Coronary artery (tissue), 2 donors: ENCODE data around the gene CCDC187.
"Not testable (repeated sequence)": the region's sequence is repeated elsewhere in the genome, so short reads cannot be mapped to it uniquely, and the experiment has no call there.

Experiments used
- DNase-seq: peaks from one replicate; pipeline ENCODE4 v3.0.0-alpha.2; 2017; ENCODE audit warnings: low spot score
- H3K27ac ChIP-seq, 2 donors: fragments of 200-600 bp; sonication (generic); one replicate each; pipeline ENCODE4 v1.5.1; 2016 to 2019
- H3K4me3 ChIP-seq: fragments of 200-600 bp; sonication (generic); 2 replicates; pipeline ENCODE4 v1.5.1; 2016; ENCODE audit warnings: mild to moderate bottlenecking, moderate library complexity
- TF ChIP-seq, protein P1 (sequence below): fragments of 200-600 bp; sonication (generic); IDR thresholded peaks from one replicate; pipeline ENCODE4 v1.5.1; 2019; ENCODE audit warnings: antibody characterized with exemption

Gene CCDC187

DNA sequence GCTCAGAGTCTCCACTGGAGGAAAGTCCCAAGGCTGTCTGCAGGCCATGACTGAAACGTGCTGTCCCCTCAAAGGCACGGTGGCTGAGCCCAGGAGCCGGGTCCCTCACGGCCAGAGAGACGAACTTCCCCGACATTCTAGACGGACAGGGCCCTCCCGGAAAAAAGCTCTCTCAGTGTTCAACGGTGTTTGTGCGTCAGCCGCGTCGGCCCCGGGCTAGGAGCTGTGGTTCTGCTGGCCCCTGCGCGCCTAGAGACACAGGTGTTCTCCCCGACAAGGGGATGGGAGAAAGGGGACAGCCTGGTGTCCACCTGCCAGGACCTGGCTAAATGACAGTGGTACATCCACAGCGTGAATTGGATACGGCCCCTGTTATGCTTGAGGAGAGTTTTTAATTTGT, 17.7 kb upstream of the CCDC187 start:
- no peak for DNase-seq

DNA sequence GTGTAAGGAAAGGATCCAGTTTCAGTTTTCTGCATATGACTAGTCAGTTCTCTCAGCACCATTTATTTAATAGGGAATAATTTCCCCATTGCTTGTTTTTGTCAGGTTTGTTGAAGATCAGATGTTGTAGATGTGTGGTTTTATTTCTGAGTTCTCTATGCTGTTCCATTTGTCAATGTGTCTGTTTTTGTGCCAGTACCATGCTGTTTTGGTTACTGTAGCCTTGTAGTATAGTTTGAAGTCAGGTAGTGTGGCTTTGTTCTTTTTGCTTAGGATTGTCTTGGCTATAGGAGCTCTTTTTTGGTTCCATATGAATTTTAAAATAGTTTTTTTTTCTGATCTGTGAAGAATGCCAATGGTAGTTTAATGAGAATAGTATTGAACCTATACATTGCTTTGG, 17.1 kb upstream of the CCDC187 start:
- not testable (repeated sequence) for H3K4me3 ChIP-seq, DNase-seq, H3K27ac ChIP-seq

More for the DNA sequence above, 17.7 kb upstream of the CCDC187 start:
- Histone ChIP-seq H3K27ac (no peak overlapping the region), H3K4me3 (no peak overlapping the region)
- TF ChIP-seq, protein P1, sequence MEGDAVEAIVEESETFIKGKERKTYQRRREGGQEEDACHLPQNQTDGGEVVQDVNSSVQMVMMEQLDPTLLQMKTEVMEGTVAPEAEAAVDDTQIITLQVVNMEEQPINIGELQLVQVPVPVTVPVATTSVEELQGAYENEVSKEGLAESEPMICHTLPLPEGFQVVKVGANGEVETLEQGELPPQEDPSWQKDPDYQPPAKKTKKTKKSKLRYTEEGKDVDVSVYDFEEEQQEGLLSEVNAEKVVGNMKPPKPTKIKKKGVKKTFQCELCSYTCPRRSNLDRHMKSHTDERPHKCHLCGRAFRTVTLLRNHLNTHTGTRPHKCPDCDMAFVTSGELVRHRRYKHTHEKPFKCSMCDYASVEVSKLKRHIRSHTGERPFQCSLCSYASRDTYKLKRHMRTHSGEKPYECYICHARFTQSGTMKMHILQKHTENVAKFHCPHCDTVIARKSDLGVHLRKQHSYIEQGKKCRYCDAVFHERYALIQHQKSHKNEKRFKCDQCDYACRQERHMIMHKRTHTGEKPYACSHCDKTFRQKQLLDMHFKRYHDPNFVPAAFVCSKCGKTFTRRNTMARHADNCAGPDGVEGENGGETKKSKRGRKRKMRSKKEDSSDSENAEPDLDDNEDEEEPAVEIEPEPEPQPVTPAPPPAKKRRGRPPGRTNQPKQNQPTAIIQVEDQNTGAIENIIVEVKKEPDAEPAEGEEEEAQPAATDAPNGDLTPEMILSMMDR: no peak

DNA sequence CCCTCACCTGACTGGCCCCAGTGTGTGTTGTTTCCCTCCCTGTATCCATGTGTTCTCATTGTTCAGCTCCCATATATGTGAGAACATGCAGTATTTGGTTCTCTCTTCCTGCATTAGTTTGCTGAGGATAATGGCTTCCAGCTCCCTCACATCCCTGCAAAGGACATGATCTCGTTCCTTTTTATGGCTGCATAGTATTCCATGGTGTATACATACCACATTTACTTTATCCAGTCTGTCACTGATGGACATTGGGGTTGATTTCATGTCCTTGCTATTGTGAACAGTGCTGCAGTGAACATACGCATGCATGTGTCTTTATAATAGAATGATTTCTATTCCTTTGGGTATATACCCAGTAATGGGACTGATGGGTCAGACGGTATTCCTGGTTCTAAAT, 16.1 kb upstream of the CCDC187 start:
- not testable (repeated sequence) for DNase-seq, H3K4me3 ChIP-seq, H3K27ac ChIP-seq

DNA sequence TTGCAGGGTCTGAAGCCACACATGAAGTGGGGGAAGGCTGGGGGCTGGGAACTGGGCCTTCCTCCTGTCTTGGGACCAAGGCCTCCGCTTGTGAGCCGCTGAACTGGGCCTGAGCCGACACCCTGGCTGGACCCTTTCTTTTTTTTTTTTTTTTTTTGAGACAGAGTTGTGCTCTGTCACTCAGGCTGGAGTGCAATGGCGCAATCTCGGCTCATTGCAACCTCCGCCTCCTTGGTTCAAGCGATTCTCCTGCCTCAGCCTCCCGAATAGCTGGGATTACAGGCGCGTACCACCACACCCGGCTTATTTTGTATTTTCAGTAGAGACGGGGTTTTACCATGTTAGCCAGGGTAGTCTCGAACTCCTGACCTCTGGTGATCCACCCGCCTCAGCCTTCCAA, 15.3 kb upstream of the CCDC187 start:
- not testable (repeated sequence) for H3K4me3 ChIP-seq, DNase-seq, H3K27ac ChIP-seq

DNA sequence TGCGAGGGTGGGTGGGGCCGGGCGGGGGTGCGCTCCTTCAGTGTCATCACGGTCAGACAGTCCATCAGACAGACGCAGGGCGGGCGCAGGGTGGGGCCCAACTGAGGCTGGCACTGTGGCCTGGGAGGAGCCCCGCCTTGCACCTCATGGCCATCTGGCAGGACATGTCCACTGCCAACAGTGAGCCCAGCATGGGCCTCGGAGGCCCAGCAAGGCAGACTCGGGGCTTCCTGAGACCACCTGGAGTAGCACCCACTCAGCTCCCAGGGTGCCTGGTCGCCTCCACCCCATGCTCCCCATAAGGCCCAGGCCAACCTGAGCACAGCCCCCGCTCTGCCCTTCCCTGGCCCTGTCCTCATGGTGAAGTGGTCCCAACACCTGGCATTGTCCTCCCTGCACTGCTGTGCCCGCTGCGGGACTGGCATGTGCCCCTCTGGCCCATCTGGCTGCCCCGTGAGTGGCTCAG, 14.9 kb upstream of the CCDC187 start:
- H3K27ac ChIP-seq: no peak overlapping the region
- no peak for DNase-seq
- no peak overlapping the region for H3K4me3 ChIP-seq
- TF ChIP-seq, protein P1: no peak

DNA sequence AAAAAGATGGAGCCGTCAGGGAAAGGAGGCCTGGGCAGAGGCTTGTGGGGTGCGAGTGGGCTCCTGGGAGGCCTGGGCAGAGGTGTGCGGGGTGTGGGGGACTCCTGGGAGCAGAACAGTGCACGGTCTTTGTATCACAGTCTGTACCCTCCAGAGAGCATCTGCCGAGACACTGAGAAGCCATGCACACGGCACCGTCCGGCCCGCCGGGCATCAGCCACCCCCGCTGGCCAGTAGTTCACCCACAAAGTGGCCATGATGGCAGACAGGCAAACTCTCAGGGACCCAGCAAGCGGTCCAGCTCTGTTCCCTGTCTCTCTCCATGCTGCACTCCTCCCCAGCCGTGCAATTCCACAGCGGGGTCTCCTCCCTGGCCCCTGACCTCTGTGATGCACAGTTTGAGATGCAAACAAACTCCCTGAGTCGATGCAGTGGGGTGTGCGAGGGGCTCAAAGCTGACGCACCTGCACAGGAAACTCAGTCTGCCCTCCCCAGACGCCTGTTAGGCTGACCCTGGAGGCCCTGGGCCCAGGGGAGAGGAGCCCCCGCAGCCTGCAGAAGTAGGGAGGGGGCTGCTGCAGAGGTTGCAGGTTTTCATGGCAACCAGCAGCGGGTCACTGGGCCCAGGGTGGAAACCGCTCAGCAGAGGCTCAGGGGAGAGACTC, 14.3 kb upstream of the CCDC187 start:
- TF ChIP-seq, protein P1: no peak
- H3K4me3 ChIP-seq: no peak overlapping the region
- DNase-seq: no peak
- no peak overlapping the region for H3K27ac ChIP-seq

DNA sequence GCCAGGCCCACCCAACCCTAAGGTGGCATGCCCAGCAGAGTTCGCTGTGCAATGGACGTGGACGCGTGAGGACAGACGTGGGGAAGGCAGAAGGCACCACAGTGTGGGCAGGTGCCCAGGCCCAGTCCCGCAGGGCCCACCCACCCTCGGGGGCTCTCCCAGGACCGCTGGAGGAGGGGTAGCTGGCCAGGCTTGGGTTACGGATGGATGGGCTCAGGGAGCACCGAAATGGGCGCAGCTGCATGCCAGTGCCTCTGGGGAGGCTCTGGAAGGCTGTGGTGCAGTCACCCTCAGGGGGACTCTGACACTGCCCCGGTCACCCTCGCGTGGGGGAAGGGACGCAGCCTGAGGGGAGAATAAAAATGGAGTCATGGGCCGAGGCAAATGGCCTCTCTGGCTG, 13.8 kb upstream of the CCDC187 start:
- Histone ChIP-seq H3K4me3 (no peak overlapping the region), H3K27ac (no peak overlapping the region)
- DNase-seq: no peak
- TF ChIP-seq, protein P1: no peak

DNA sequence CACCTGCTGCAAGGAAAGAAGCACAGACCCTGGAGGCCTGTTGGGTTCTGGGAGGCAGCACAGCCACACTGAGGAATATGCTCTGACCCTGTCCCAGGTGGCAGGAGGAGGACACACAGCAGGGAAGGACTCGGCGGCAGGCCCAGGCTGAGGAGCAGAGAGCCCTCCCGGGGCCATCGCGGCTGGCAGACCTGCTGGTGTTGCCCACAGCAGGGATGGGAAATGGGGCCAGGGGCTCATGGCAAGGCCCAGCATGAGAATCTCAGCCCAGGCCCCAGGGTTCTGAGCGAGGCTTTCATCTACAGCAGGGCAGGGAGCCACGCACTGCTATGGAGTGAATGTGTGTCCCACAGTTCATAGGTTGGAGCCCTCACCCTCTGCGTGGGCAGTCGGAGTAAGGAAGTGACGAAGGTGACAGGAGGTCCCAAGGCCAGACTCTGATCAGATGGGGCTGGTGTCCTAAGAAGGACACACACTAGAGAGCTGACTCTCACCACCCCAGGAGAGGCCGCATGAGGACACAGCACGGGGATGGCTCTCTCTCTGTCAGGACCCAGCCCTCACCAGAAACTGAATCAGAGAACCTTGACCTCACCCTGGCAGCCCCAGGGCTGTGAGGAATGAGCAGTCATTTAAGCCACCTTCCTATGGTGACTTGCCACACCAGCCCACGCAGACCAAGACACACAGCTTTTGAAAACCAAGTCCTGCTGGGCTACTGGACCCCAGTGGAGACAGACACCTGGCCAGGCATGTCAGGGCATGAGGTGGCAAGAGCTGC, 13.2 kb upstream of the CCDC187 start:
- TF ChIP-seq, protein P1: no peak
- no peak for DNase-seq
- H3K27ac ChIP-seq: no peak overlapping the region
- no peak overlapping the region for H3K4me3 ChIP-seq
